Panc1 (cell line): ENCODE data around the gene ZNF586.

Experiments used
- CTCF ChIP-seq: fragments of 450-650 bp; IDR thresholded peaks from 2 replicates; pipeline ENCODE4 v1.5.1; 2017; ENCODE audit warnings: mild to moderate bottlenecking
- POLR2AphosphoS5 ChIP-seq: IDR thresholded peaks from 2 replicates; pipeline ENCODE4 v1.6.1; 2012; ENCODE audit warnings: mild to moderate bottlenecking, low read depth, low read length, moderate library complexity
- SIN3A ChIP-seq: IDR thresholded peaks from 2 replicates; pipeline ENCODE4 v1.6.1; 2012; ENCODE audit warnings: low read depth, mild to moderate bottlenecking, low read length, moderate library complexity, borderline replicate concordance; ENCODE audit not compliant: insufficient read depth
- TCF7L2 ChIP-seq: IDR thresholded peaks from 2 replicates; pipeline ENCODE4 v1.6.1; 2011; ENCODE audit warnings: mild to moderate bottlenecking, low read depth, low read length, inconsistent platforms

- TF ChIP-seq TCF7L2 (no peak), POLR2AphosphoS5 (no peak), CTCF (no peak), SIN3A (no peak)
These were observed 9.9 kb downstream of the ZNF586 start for GRCh38 chr19:57779220-57779845.
